HG02943 (cell line): ENCODE results near the gene WBP1.
A peak's percentile ranks its signal among the peaks of the same experiment; 100 is the strongest.
"Not testable (repeated sequence)": the region's sequence is repeated elsewhere in the genome, so short reads cannot be mapped to it uniquely, and the experiment has no call there.

ENCODE experiments used
- ATAC-seq: cut with Tn5 transposase; IDR thresholded peaks from one replicate; pipeline ENCODE4 v1.9.1; 2021; ENCODE audit warnings: mild to moderate bottlenecking, low read depth, moderate library complexity; ENCODE audit not compliant: unreplicated experiment

Gene WBP1

DNA sequence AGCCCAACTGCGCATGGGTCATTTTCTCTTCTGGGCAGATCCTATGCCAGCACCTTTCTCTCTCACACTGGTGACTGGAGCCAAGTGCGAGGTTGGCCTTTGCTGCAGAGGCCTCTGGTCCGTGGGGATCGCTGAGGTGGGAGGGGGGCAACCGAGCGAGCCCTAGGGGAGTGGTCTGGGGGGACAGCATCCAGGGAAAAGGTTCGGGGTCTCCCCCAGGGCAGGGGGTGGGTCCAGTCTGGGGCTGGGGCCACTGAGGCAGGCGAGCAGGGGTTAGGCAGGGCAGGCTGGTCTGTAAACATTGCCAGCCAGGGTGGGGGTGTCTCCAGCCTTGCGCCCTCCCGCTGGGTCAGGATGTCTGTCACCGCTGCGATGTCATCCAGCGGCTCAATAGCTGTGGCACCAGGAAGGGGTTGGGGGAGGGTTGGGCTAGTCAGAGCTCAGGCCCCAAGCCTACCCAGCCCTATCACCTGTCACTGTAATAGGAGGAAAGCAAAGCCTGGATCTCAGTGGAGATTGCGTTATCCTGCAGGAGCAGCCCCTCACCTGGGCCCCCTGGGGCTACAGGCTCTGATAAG is 32.0 kb upstream of the WBP1 start:
- no peak for ATAC-seq

DNA sequence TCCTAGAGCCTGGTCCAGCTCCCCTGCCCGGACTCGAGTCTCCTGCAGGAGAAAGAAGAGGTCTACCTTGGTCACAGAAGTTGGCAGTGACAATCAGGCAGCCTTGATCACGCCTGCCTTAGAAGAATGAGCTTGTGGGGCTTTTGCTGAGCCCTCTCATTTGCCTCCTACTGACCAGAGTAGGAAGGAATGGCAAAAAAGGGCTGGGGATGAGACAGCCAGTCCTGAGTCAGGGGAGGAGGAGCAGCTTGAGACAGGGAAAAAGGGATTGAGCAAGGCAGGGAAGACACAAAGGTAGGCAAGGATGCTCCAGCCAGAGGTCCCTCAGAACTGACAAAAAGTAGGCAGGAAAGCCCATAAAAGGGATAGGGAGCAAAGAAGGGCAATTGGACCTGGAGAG is 30.7 kb upstream of the WBP1 start:
- ATAC-seq: no peak

- ATAC-seq: no peak
Measured at GRCh38 chr2:74428675-74429074, 29.6 kb upstream of the WBP1 start.

DNA sequence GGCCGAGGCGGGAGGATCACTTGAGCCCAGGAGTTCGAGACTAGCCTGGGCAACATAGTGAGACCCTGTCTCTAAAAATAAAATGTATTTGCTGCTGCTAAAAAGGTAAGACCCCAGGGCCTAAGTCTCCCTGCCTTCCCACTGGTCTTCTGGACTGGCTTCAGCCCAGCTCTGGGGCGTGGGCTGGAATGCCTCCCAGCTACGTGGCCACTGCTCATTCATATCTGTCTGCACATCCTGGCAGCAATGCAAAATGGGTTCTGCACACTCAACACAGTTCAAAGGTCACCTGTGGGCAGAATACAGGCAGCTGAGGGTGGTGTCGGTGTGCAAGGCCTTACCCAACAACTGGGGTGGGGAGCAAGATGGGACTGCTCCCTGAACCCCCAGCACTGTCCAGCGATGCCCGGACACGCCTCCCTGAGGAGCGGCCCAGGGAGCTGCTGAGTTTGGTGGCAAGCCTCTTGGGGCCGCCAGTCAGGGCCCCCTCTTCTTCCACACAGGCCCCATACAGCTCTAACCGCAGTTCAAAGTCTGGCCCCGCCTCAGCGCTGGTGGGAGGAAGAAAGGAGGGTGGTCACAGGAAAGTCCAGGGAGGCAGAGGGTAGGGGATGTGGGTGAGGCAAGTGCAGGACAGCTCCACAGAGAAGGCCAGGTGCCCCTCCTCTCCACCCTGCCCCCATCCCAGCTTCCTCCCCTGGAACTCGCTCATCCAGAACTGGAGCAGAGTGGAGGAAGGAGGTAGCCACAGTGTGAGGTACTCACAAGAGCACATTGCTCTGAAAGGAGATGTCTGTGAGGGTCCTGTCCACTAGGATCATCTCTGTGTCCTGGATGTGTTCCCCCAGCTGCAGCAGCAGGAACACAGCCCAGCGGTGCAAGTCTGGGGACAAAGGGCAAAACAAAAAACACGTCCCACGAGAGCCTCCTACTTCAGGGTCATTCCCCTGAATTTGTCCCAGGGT is 28.5 kb upstream of the WBP1 start:
- no peak for ATAC-seq

GRCh38 chr2:74430502-74430901 is 27.7 kb upstream of the WBP1 start:
- ATAC-seq: no peak

- no peak for ATAC-seq
Measured at GRCh38 chr2:74436111-74436805, 22.0 kb upstream of the WBP1 start.

GRCh38 chr2:74436848-74437695 is 21.2 kb upstream of the WBP1 start:
- ATAC-seq: no peak

- no peak for ATAC-seq
Measured at GRCh38 chr2:74438248-74438647, 20.0 kb upstream of the WBP1 start.

DNA sequence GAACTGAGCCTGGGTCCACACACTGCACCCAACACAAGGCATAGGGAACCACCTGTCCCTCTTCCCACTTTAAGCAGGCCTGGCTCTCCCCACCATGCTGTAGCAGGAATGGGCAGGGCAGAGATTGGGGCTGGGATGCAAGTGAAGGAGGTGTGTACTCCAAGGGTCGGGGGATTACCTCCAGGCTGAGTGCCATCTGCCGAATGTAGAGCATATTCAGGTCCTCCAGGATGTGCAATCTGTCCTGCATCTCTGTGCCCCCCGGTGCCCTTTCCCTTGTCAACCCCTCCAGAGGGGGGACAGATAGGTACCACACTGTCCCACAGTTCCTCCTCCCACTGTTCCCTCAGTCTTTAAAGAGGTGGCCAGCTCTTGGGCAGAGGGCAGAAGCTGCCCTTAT is 18.9 kb upstream of the WBP1 start:
- ATAC-seq: no peak

GRCh38 chr2:74439803-74440377 is 18.3 kb upstream of the WBP1 start:
- no peak for ATAC-seq

DNA sequence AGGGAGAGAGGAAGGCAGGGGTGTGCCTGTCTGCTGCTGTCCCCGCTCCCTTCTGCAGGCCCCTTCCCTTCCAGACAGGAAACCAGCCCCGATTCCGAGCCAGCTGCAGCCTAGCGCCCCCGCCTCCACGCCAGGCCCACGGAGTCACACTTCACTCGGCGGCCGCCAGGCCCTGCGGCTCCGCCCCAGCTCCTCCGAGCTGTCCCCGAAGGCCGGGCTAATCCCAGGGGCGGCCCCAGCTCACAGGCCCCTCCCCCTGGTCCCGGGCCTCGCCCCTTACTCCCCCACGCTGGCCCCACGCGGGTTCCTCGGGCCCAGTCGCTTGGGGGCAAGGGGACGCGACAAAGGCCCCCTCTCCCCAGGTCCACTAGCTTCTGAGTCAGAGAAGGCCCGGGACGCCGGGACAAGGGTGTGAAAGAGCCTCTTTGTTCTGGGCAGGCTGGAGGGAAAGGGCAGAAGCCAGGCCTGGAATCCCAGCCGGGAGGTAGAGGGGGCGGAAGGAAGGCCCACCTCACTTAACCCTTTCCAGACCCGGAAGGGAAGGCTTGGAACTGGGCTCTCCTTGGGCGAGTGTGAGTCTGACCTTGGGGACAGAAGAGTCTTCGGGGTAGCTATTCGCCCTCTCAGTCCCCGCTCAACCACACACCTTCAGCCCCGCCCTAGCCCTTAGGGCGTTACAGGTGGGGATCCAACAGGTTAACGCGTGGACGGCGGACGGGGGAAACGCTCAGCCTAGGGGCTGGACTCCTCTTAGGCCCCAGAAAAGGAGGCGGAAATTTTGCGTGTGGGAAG is 17.7 kb upstream of the WBP1 start:
- peak; percentile 69 for ATAC-seq

DNA sequence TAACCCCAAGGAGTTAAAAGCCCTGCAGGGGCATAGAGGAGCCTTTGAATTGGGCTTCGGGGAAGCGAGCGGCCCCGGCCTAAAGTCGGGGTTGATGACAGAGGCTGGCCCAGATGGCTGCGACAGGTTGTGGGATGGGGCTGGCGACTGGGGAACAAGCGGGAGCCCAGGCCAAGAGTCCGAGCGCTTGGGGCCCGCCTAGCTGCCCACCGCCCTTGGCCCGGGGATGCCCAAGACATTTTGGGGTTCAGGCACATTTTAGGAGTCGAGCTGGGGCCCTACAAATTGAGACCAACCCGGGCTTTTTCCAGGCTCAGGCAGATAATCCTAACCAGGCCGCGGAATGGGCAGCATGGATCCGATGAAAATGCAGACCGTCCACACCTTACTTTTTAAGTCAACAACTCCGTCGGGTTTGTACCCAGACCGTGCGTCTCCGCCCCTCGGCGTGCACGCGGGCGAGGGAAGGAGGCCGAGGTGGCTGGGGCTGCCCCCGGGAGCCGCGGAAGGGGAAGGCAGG is 17.0 kb upstream of the WBP1 start:
- ATAC-seq: peak; percentile 20

DNA sequence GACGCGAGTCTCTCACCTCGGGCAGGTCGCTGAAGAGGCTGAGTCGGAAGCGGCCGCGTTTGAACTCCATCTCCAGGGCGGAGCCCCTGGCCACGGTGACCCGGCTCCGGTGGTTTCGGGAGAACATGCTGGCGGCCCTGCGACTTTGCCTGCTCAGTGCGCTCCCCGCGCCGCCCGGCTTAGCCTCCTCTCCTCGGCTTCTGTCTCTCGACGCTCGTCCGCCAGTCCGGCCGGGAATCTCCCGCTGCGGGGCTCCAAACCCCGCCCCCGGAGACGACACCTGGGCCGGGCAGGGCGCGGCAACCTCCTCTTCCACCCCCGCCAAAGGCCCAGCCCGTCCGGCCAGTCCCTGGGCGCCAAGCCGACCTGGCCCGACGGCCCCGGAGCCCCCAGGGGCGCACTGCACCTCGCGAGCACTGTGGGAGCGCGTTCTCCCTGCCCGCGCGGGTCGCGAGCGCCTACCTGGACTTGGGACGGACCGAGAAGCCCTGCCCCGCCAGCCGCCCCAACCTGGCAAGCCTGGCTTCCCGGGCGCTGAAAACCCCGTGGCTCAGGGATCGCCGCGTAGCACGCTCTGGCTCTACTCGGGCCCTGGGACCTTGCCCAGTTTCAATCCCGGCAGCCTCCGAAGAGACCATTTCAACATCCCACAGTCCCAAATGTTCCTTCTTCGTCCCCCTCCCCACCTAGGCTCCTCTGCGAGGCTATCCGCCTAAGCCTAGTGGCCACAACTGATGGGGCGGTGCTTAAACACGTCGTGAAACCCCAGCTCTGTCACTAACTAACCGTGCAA is 16.4 kb upstream of the WBP1 start, which contains the start of gene RTKN:
TSS of gene RTKN (minus strand) at position 248 of the 793 bp plus-strand sequence. CDS start at position 127, 121 bp downstream.
- ATAC-seq: peak; percentile 51

GRCh38 chr2:74442483-74443297 is 15.5 kb upstream of the WBP1 start:
- ATAC-seq: not testable (repeated sequence)

DNA sequence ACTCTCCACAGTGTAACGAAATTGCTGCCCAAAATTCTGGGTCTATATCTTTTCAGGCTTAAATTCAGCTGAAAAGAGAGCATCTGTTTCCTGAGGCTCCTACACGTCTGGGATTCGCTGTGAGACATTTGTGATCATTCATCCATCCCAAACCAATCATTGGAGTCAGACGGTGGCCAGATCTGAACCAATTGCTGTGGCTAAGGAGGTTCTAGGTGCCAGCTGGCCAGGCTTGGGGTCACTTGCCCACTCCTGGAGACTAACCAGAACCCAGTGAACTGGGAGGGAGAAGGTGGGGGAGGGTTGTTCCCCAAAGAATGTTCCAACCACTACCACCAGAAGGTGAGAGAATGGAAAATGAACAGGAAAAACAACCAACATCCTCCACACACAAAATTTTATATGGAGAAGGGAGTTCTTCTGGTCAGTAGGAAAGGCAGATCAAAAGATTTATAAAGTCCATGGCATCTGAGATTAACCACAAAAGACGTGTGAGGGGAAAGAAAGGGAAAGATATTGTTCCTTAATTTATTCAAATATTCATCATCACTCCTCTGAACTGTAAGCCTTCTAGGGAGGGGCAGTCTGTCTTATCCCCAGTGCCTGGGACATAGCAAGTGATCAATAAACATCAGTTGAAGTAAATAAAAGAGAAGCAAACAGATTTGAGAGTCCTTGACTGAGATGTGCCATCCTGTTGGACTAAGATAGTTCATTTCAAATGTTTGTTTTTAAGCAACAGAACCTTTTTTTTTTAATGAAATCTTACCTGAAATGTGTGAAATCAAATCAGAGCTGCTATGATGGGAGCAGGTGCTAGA is 13.5 kb upstream of the WBP1 start:
- ATAC-seq: no peak

DNA sequence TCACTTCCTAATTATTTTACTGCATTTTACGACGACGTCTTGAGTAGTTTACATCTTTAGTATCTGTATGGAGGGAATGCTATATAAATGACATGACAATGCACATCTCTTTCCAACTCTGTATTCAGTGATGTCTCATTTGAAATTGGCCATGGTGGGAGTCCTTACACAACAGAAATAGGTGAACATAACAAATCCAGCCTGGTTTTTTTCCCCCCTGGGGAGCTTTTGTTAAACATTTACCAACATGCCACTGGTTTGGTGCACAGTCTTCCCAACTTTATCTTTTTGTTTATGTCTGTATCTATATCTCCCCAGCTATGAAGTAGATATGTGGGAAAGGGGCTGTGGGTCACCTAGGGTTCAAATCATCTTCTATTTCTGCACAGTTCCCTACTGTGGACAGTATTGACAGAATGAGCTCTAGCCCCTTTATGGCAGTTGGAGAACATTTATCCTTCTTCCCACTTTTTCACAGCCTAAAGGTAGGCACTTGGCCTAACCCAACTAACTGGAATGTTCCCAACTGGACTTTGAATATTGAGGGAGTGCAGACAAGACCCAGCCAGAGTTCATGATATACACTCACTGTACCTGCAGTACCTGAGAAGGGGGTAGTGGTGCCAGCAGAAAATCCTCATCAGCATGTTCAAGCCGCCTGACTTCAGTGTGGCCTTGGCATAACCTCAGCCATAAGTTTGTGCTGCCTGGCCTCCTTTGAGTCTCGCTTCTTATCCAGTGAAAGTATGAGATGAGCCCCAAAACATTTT is 10.8 kb upstream of the WBP1 start:
- ATAC-seq: no peak
